ENCODE results near the gene SLC6A1. TPM values are rescaled to one million over a fixed set of nuclear protein-coding genes. Genes with fewer than 3 reads are reported as not detected.

The SLC6A1 gene
- total RNA-seq, 1 donor from 2014 or later: not detected

DNA sequence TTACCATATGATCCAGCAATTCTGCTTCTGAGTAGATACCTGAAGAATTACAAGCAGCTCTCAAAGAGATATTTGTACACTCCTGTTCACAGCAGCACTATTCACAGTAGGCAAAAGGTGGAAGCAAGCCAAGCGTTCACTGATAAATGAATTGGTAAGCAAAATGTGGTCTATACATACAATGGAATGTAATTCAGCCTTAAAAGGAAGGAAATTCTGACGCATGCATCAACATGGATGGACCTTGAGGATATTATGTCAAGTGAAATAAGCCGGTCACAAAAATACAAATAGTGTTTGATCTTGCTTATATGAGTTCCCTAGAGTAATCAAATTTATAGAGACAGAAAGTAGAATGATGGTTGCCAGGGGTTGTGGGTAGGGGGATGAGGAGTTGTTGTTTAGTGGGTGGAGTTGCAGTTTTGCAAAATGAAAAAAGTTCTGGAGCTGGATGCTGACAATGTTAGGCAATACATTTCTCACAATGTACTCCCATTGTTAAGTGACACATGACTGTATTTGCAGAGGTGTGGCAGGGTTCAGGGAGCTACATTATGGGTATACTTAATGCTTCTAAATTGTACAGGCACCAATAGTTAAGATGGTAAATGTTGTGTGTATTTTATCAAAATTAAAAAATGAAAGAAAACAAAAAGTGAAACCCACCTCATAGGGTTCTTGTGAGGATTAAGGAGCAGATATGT is 26.7 kb downstream of the SLC6A1 start:
- DNase-seq (ENCODE audit: low read depth): no peak

DNA sequence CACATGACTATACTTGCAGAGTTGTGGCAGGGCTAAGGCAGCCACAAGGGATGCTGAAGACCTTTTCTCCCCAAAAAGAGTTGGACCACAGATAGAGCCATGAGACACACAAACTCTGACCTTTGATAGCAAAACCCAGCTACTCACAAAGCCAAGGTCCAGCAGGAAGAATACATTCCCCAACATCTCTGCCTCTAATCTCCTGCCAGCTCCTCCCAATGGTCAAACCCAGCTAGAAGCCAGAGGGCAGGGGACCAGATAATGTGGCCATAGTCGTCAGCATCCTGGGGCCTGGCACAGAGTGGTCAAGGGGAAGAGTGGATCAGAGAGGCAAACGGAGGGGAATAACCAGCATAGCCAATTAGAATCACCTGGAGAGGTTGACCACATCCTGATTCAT is 28.2 kb downstream of the SLC6A1 start:
- no peak for DNase-seq (ENCODE audit: low read depth)

DNA sequence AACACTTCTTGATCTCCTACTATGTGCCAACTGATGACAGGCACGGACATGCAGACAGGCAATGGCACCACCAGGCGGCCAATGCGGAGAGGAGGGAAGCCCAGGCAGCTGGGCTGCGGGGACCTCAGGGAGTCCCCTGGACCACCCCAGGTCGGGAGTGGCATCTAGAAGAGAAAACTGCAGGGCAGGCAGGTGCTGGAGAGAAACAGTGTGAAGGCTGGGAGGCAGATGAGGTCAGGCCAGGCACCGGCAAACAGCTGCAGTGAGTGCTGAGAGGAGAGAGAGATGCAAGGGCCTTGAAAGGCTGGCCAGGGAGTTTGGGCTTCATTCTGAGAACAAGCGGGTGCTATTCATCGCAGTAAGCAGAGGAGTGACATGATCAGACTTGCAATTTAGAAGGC is 29.1 kb downstream of the SLC6A1 start:
- no peak for DNase-seq (ENCODE audit: low read depth)

DNA sequence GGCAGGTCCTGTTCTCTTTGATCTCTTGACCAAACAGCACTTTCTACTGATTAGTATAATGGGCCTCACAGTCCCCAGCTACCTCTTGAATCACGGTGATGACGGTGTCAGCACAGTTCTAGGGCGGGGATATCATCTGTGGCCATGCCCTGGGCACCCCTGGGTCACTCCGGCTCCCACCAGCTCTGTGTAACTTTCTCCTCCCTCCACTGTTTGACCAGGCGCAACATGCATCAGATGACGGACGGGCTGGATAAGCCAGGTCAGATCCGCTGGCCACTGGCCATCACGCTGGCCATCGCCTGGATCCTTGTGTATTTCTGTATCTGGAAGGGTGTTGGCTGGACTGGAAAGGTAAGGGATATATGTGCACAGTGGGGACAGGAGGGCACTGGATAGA is 29.6 kb downstream of the SLC6A1 start:
- no peak for DNase-seq (ENCODE audit: low read depth)

DNA sequence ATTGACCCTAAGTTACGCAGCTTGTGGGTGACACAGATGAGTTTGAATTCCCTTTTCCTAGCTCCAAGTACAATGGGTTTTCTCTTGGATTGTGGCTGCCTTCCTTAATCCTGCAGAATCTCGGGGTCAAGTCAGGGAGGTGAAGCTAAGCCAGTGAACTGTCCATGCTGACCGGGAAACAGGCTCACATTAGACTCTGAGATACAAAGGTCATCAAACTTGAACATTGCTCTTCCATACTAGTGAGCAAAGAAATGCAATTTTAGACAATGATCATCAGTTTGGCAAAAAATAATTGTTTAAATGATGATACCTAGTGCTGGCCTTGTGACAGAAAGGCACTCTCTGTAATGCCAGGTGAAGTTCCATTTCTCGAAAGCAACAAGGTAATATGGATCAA is 31.6 kb downstream of the SLC6A1 start:
- no peak for DNase-seq (ENCODE audit: low read depth)

DNA sequence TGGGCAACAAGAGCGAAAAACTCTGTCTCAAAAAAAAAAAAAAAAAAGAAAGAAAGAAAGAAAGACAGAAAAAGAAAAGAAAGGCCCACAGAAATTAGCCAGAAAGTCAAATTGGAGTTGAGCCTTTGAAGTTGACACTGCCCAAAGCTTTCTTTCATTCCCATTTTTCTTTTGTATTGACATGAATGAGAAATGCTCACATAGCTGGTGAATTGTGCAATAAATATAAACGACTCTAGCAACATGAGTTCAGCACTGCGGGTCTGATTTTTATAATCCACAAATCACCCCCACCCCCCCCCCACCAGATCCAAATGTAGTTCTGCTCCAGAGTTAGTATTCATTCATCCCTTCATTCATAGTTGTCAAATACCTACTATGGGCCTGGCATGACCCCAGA is 37.4 kb downstream of the SLC6A1 start:
- DNase-seq (ENCODE audit: low read depth): no peak

DNA sequence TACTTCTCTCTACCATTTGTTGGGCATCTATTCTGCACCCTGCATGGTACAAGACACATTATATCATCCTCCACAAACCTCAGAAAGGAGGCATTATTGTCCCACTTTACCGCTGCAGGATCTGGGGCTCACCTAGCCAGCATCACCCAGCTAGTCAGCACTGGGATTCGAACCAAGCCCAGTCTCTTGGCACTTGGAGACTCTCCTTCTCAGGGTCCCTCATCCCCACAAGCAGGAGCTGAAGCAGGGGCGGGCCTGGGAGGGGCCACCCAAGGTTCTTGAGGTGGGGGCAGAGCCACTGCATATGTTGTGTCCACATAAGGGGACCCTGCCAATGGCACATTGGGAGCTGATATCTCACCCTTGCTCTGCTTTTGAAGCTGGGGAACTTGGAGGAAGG is 41.3 kb downstream of the SLC6A1 start:
- no peak for DNase-seq (ENCODE audit: low read depth)

DNA sequence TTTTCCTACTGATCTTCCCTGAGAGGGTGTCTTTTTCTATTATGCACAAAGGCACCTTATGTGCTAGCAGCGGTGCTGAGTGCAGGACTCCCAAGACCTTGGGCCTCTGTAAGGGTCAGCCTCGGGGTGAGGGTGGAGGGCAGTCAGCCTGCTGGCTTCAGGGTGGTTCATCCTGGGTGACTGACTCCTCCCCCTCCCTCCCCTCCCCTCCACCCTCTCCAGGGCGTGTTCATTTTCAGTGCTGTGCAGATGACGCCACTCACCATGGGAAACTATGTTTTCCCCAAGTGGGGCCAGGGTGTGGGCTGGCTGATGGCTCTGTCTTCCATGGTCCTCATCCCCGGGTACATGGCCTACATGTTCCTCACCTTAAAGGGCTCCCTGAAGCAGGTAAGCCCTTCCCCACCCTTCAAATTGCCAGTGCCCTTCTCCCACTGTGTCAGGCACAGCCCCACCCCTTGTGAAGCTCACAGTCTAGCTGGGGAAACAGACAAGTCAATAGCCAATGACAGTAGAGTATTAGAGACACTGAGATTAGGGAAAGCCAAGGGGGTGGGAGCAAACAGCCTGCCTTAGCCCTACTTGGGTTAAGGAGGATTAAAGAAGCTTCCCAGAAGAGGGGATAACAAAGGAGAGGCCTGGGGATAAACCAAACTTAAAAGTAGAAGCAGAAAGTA is 41.9 kb downstream of the SLC6A1 start:
- DNase-seq (ENCODE audit: low read depth): no peak

DNA sequence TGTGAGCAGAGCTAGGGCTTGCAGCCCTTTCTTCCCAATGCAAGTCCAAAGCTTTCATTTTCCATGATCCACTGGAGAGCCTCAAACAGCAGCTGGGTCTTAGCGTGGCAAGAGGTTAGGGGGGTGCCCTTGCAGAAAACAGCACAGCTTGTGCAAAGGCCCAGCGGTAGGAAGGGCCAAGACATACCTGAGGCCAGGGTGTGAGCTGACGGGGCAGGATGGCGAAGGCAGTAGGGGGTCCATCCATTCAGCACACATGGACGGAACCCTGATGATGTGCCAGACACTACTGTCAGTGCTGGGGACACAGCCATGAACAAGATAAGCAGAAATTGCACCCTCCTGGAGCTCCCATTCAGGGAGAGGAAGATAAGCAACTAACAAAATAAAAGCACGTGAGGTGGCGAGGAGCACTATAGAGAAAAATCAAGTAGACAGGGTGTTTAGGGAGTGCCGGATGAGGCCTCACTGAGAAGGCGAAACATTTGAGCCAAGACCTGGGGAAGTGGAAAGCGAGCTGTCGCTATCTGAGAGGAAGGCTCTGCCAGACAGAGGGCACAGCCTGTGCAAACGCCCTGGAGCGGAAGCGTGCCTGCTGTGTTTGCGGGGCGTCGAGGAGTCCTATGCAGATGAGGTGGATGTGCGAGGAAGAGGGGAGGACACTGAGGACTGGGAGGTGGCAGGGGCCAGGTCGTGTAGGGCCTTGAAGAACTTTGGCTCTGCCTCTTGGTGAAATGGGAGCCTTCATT is 43.4 kb downstream of the SLC6A1 start:
- DNase-seq (ENCODE audit: low read depth): no peak

DNA sequence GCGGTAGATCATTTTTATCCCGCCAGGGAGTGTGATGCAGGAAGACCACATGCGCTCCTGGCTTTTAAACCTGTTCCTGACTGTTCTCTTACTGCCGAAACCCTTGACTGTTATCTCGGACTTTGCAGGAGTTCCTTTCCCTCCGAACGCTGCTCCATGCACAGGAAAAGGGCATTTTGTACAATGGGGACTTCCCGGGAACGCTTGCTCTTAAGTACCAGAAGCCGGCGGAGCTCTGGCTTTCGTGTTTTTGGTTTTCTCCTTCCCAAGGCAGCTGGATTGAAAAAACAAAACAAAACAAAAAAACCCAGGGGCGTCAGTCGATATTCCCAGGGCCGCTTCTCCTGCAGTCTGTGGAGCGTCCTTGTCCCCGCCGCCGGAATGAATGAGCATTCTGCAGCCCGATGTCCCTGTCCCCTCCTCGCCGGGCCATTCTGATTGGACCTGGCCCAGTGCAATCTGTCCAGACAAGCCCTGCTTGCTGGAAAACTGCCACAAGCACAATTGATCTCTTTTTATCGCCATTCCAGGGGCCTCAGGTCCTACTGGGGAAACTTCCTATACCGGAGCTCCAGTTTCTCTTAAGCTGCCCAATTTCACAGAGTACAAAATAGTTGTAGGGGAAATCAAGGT is 44.8 kb downstream of the SLC6A1 start:
- DNase-seq (ENCODE audit: low read depth): no peak

DNA sequence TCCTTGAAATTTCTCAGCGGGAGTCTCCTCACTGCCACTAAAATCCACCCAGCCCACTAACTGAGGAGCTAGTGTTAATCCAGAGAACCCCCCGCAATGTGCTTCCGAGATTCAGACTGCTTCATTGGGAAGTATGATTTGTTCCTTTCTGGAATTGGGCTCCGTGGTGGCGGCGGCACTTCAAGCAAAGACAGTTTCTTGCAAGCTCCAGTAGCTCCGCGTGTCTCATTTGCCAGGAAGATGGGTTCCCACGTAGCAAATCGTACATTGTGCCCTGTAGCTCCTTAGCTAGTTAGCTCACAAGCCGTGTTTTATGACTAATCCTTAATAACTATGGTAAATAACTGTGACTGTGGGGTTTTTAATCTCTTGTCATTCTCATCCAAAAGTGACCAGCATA is 45.4 kb downstream of the SLC6A1 start:
- DNase-seq (ENCODE audit: low read depth): no peak

DNA sequence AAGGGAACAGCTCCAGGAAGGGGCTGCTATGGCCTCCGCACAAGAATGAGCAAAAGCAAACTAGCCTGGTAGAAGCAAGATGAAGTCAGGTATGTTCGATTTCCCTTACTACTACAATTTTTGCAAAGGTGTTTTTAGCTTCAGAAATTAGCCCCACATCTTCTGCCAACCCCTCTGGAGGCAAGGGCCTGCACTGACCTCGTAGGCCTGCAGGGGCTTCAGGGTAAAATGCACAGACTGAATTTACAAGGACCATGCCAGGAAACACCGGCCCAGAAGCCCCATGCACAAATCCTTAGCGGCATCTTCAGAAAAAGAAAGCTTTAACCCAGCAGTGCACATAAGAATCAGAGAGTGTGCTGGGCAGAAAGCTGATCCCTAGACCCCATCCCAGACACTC is 53.0 kb downstream of the SLC6A1 start:
- DNase-seq (ENCODE audit: low read depth): no peak

DNA sequence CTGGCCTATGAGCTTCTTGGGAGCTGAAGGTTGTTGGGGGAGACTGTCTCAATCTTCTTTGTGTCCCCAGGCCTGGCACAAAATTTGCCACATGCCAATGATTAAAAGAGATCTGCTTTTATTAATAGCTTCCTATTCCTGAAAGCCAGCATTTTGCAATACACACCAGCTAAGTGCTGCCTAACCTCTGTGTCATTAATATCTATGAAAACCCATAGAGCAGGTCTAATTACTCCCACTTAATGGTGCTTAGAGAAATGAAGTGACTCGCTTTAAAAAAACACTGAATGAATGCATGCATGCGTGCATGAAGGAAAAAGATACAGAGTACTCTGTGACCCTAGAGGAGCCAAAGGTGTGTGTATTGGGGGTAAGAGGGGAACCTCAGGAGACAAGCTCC is 55.0 kb downstream of the SLC6A1 start:
- DNase-seq (ENCODE audit: low read depth): peak; percentile 29

DNA sequence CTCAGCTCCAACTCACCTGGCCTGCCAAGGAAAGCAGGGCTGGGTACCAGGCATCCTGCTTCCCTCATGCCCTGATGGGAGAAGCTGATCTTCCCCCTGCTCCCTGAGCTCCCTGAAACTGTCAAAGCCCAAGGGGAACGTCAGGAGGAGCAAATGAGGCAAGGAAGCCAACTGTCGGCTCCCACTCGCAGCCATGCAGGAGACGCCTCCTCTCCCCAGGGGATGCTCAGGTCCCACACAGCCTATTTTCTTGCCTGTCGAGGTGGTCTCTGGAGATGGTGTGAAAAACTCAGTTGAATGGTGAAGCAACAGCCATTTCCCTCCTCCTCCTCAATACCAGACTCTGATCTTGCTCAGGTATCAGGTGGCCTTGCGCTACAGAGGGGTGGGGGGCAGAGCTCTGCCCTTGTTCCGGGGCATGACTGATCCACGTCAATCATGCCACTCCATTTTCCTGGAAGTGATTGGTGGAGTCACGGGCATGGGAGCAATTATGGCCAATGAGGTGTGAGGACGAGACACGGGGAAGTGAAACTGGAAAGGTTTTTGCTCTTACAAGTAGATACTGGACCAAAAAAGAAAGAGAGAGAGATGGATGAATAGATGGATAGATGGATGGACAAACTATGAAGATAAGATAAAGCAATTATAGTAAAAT is 58.2 kb downstream of the SLC6A1 start:
- no peak for DNase-seq (ENCODE audit: low read depth)

DNA sequence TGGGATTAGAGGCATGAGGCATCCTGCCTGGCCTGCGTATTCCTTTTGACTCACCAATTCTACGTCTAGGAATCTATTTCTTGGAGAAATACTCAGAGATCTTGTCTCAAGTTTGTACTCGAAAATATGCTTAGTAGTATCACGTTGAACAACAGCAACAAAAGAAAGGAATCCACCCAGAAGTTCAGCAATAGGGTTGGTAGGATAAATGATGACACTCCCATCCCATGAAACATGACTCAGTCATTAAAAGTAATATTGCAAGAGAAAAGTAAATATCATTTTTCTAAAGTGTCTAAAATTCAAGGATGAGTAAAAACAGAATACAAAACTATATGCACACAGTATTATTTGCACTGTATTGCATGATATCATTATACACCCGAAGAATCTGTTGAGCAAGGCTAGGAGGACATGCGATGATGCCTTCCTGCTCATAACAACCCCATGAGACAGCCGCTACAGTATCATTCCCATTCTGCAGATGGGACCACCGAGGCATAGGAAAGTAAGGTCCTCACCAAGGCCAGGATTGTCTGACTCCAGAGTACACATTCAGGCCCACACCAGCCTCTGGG is 61.5 kb downstream of the SLC6A1 start:
- DNase-seq (ENCODE audit: low read depth): no peak

DNA sequence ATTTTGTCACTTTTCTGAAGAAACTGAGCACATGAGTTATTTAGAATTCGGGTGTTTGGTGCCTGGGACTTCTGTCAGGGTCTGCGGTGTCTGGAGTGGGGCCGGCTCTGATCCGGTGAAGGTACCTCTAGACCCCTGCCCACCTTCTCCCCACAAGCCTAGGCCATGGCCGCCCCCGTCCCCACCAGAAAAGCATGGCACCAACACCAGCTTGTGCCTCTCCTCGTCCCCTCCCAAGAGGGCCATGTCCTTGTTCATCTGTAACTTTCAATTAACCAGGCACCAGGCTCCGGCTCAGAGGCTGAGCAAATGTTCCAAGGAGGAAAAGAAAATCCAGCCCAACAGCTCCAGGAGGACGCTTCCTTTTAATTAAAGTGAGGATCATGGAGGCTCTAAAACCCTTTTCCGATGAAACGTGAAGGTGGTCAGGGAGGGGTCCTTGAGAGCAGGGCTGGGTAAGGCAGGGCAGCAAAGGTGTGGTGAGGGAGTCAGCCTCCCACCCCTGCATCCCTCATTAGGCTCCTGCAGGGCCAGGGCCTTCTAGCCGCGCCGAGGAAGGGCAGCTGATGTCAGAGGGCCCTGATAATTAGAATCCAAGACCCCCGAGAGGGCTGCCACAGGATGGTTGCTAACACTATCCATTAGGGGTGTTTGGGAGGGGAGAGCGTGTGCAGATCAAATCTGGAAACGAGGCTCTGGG is 62.3 kb downstream of the SLC6A1 start:
- DNase-seq (ENCODE audit: low read depth): no peak

DNA sequence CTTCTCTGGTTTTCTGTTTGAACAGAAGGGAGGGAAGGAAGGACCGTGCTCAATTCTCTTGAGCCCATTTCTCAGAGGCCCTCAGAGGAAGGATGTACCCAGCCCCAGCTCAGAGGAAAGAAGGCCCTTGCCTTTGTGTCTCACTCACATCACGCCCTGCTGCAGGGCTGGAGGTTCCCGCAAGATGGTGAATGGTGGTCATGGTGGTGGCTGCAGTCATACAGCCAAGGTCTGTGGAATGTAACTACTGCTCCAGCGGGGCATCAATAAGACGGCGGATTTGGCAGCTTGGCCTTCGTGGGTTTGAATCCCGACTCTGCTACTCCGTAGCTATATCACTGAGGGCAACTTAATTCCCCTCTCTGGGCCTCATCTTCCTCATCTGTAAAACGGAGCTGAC is 62.9 kb downstream of the SLC6A1 start:
- no peak for DNase-seq (ENCODE audit: low read depth)

DNA sequence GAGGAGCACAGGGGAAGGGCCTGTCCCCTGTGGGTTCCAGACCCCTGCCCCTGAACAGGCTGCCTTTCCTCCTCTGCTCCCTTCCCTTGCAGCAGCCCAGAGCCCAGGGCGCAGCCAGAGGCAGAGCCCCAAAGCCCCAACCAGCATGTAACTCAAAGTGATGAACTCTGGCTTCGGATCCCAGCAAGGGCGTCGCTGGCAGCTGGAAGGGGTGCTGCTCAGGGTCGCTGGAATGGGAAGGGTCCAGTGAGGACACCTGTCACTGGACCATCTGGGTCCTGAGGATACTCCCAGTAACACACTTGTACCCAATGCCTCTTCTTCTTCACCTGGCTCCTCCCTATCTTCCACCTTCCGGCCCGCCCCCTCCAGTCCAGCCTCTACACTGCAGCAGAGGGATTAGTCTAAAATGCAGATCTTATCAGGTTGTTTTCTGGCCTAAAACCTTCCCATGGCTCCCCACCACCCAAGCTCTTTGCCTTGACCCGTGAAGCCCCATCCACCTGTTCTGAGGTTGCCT is 64.0 kb downstream of the SLC6A1 start:
- no peak for DNase-seq (ENCODE audit: low read depth)

DNA sequence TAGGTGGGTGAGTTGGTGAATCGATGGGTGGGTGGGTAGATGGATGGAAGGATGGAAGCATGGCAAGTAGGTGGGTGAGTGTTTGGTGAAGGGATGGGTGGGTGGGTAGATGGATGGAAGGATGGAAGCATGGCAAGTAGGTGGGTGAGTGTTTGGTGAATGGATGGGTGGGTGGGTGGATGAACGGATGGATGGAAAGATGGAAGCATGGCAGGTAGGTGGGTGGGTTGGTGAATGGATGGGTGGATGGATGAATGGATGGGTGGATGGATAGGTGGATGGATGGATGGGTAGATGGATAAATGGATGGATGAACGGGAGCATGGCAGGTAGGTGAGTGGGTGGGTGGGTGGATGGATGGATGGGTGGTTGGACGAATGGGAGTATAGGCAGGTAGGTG is 65.1 kb downstream of the SLC6A1 start:
- DNase-seq (ENCODE audit: low read depth): no peak

DNA sequence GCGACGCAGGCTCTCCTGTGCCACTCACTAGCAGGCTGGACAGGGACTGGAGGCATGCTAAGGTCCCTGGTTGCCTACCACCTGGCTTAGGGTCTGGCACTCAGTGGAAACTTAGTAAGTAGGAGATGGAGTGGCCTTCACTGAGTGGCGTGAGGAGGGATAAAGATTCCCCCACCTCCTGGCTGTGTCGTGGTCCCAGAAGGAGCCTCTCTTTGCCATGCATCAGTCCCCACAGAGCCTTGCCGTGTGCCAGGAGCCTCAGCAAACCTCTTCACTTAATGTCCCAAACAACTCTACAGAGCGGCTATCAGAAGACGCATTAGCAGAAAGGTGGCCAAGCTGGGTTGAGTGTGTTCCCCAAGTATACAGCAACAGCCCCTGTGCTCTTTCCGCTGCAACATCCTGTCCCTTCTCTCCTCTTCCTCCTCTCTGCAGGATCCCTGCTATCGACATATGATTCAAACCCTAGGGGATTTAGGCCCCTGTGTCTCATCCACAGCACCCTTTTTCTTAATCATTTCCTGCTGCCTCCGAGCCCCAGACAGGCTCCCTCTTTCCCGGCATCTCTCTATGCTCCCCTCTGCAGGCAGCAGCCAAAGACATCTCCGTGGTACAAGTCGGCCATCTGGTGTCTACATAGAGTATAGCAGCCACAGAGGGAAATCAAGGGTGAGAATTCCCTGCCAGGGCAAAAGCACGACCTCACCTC is 66.7 kb downstream of the SLC6A1 start:
- DNase-seq (ENCODE audit: low read depth): peak; percentile 44
